Lower lobe of right lung (tissue), 2 donors: Measurements from ENCODE around the gene B4GALT7. TPM values are rescaled to one million over a fixed set of nuclear protein-coding genes. Genes with fewer than 3 reads are reported as not detected.
"Not testable (repeated sequence)": the region's sequence is repeated elsewhere in the genome, so short reads cannot be mapped to it uniquely, and the experiment has no call there.

Experiments used
- ATAC-seq, 2 donors: fragments of 200-7000 bp; cut with Tn5 transposase; one replicate each; pipeline ENCODE4 v1.9.1; 2020 to 2022; ENCODE audit warnings: mild to moderate bottlenecking in 2 of 2, moderate library complexity in 2 of 2
- DNase-seq: peaks from one replicate; pipeline ENCODE4 v3.0.0-alpha.2; 2020
- H3K27ac ChIP-seq: fragments of 200-600 bp; one replicate; pipeline ENCODE4 v1.8.0; 2022
- H3K27me3 ChIP-seq: fragments of 200-600 bp; one replicate; pipeline ENCODE4 v1.8.0; 2022; ENCODE audit warnings: low read depth
- H3K36me3 ChIP-seq: fragments of 200-600 bp; one replicate; pipeline ENCODE4 v1.8.0; 2022; ENCODE audit warnings: mild to moderate bottlenecking
- H3K4me1 ChIP-seq: fragments of 200-600 bp; one replicate; pipeline ENCODE4 v1.8.0; 2022
- H3K4me3 ChIP-seq: fragments of 200-600 bp; one replicate; pipeline ENCODE4 v1.8.0; 2022; ENCODE audit warnings: mild to moderate bottlenecking
- H3K9me3 ChIP-seq: fragments of 200-600 bp; one replicate; pipeline ENCODE4 v1.8.0; 2022
- intact Hi-C: fragments of 100-400 bp; cut with DNase I; formaldehyde crosslinking; loops from one replicate; pipeline ENCODE4 v1.11.0; 2022
- total RNA-seq: library from RNA; stranded (reverse); fragmentation: NEBNext Ultra II Directional; extraction: Animal tissue kit (Norgen Biotek cat#: 25700); gene quantifications from one replicate; pipeline ENCODE4 v1.2.1, GENCODE V29; 2021
- donor health status: DM: no; HTN: yes; CAD: no; lungs with severe emphysema.

The B4GALT7 gene
- total RNA-seq, 1 donor from 2014 or later = 22.4 TPM

- H3K4me1 ChIP-seq, H3K27me3 ChIP-seq, intact Hi-C loops, H3K36me3 ChIP-seq, H3K4me3 ChIP-seq, ATAC-seq, H3K9me3 ChIP-seq, DNase-seq, H3K27ac ChIP-seq: not testable (repeated sequence)
These were observed 58.6 kb downstream of the B4GALT7 start for GRCh38 chr5:177658542-177658941.

Other genes with a start within 250 kb of the B4GALT7 start
- gene LMAN2, start 248.5 kb upstream of the B4GALT7 start, total RNA-seq = 108 TPM
- 16.2 TPM for gene RGS14, start 242.2 kb upstream of the B4GALT7 start, total RNA-seq
- gene SLC34A1, start 215.7 kb upstream of the B4GALT7 start, total RNA-seq = not detected
- not detected for gene PFN3, start 199.5 kb upstream of the B4GALT7 start, total RNA-seq
- 0.80 TPM for gene F12, start 190.6 kb upstream of the B4GALT7 start, total RNA-seq
- 59.4 TPM for gene GRK6, start 173.5 kb upstream of the B4GALT7 start, total RNA-seq
- 1.7 TPM for gene PRR7, start 153.3 kb upstream of the B4GALT7 start, total RNA-seq
- gene DBN1, start 126.5 kb upstream of the B4GALT7 start, total RNA-seq = 23.1 TPM
- gene PDLIM7, start 102.5 kb upstream of the B4GALT7 start, total RNA-seq = 47.1 TPM
- gene DOK3, start 90.3 kb upstream of the B4GALT7 start, total RNA-seq = 76.5 TPM
- gene DDX41, start 83.2 kb upstream of the B4GALT7 start, total RNA-seq = 69.4 TPM
- gene FAM193B, start 45.6 kb upstream of the B4GALT7 start, total RNA-seq = 89.1 TPM
- 132 TPM for gene TMED9, start 7.9 kb upstream of the B4GALT7 start, total RNA-seq
- gene FAM153A, start 182.8 kb downstream of the B4GALT7 start, total RNA-seq = 3.7 TPM